ENCODE data around the gene RPUSD4. TPM values are rescaled to one million over a fixed set of nuclear protein-coding genes. Genes with fewer than 3 reads are reported as not detected.

Gene RPUSD4
- total RNA-seq, 1 donor: 36.2 TPM

GRCh38 chr11:126165757-126166156 is 45.7 kb downstream of the RPUSD4 start:
- DNase-seq (ENCODE audit: insufficient read length, low spot score, missing footprints): no peak
- Histone ChIP-seq H3K4me3 (ENCODE audit: insufficient read depth, low read length) (no peak overlapping the region), H3K79me2 (ENCODE audit: insufficient read depth, low read length) (no peaks in the 10 kb centered on the region), H3K27ac (ENCODE audit: low read depth, low read length) (no peak overlapping the region), H2AFZ (ENCODE audit: low read length) (no peak overlapping the region), H3K9me3 (ENCODE audit: low read depth, low read length) (no peaks in the 10 kb centered on the region), H3K4me1 (ENCODE audit: insufficient read depth, low read length) (peaks cover 13% of the 10 kb centered on the region), H3K36me3 (ENCODE audit: insufficient read depth, low read length) (no peaks in the 10 kb centered on the region), H4K20me1 (ENCODE audit: insufficient read depth, low read length) (no peaks in the 10 kb centered on the region), H3K4me2 (ENCODE audit: insufficient read depth, low read length) (no peak overlapping the region), H3K27me3 (ENCODE audit: insufficient read depth, low read length) (no peaks in the 10 kb centered on the region)
- TF ChIP-seq, protein P1, sequence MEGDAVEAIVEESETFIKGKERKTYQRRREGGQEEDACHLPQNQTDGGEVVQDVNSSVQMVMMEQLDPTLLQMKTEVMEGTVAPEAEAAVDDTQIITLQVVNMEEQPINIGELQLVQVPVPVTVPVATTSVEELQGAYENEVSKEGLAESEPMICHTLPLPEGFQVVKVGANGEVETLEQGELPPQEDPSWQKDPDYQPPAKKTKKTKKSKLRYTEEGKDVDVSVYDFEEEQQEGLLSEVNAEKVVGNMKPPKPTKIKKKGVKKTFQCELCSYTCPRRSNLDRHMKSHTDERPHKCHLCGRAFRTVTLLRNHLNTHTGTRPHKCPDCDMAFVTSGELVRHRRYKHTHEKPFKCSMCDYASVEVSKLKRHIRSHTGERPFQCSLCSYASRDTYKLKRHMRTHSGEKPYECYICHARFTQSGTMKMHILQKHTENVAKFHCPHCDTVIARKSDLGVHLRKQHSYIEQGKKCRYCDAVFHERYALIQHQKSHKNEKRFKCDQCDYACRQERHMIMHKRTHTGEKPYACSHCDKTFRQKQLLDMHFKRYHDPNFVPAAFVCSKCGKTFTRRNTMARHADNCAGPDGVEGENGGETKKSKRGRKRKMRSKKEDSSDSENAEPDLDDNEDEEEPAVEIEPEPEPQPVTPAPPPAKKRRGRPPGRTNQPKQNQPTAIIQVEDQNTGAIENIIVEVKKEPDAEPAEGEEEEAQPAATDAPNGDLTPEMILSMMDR (IDR thresholded peaks at IDR 0.05; ENCODE audit: extremely low read depth, low read depth, low read length): no peak

GRCh38 chr11:126165311-126165720 is 46.1 kb downstream of the RPUSD4 start:
- Histone ChIP-seq H3K4me1 (ENCODE audit: insufficient read depth, low read length) (peaks cover 13% of the 10 kb centered on the region), H3K27ac (ENCODE audit: low read depth, low read length) (no peak overlapping the region), H3K4me2 (ENCODE audit: insufficient read depth, low read length) (no peak overlapping the region), H3K4me3 (ENCODE audit: insufficient read depth, low read length) (no peak overlapping the region), H2AFZ (ENCODE audit: low read length) (no peak overlapping the region), H3K79me2 (ENCODE audit: insufficient read depth, low read length) (no peaks in the 10 kb centered on the region), H3K9me3 (ENCODE audit: low read depth, low read length) (no peaks in the 10 kb centered on the region), H4K20me1 (ENCODE audit: insufficient read depth, low read length) (no peaks in the 10 kb centered on the region), H3K36me3 (ENCODE audit: insufficient read depth, low read length) (no peaks in the 10 kb centered on the region), H3K27me3 (ENCODE audit: insufficient read depth, low read length) (no peaks in the 10 kb centered on the region)
- DNase-seq (ENCODE audit: insufficient read length, low spot score, missing footprints): no peak
- TF ChIP-seq, protein P1 (IDR thresholded peaks at IDR 0.05; ENCODE audit: extremely low read depth, low read depth, low read length): no peak

GRCh38 chr11:126164781-126165180 is 46.7 kb downstream of the RPUSD4 start:
- no peaks in the 10 kb centered on the region for H4K20me1 ChIP-seq (ENCODE audit: insufficient read depth, low read length)
- no peaks in the 10 kb centered on the region for H3K79me2 ChIP-seq (ENCODE audit: insufficient read depth, low read length)
- no peak overlapping the region for H2AFZ ChIP-seq (ENCODE audit: low read length)
- H3K4me3 ChIP-seq (ENCODE audit: insufficient read depth, low read length): no peak overlapping the region
- H3K27ac ChIP-seq (ENCODE audit: low read depth, low read length): no peak overlapping the region
- H3K36me3 ChIP-seq (ENCODE audit: insufficient read depth, low read length): no peaks in the 10 kb centered on the region
- TF ChIP-seq, protein P1 (IDR thresholded peaks at IDR 0.05; ENCODE audit: extremely low read depth, low read depth, low read length): no peak
- no peak overlapping the region for H3K4me2 ChIP-seq (ENCODE audit: insufficient read depth, low read length)
- H3K27me3 ChIP-seq (ENCODE audit: insufficient read depth, low read length): no peaks in the 10 kb centered on the region
- no peak for DNase-seq (ENCODE audit: insufficient read length, low spot score, missing footprints)
- H3K4me1 ChIP-seq (ENCODE audit: insufficient read depth, low read length): peaks cover 13% of the 10 kb centered on the region
- no peaks in the 10 kb centered on the region for H3K9me3 ChIP-seq (ENCODE audit: low read depth, low read length)

GRCh38 chr11:126163779-126164178 is 47.7 kb downstream of the RPUSD4 start:
- H3K4me2 ChIP-seq (ENCODE audit: insufficient read depth, low read length): no peak overlapping the region
- H3K4me1 ChIP-seq (ENCODE audit: insufficient read depth, low read length): peaks cover 13% of the 10 kb centered on the region
- H3K9me3 ChIP-seq (ENCODE audit: low read depth, low read length): no peaks in the 10 kb centered on the region
- H3K79me2 ChIP-seq (ENCODE audit: insufficient read depth, low read length): no peaks in the 10 kb centered on the region
- DNase-seq (ENCODE audit: insufficient read length, low spot score, missing footprints): no peak
- H3K4me3 ChIP-seq (ENCODE audit: insufficient read depth, low read length): no peak overlapping the region
- H2AFZ ChIP-seq (ENCODE audit: low read length): no peak overlapping the region
- TF ChIP-seq, protein P1 (IDR thresholded peaks at IDR 0.05; ENCODE audit: extremely low read depth, low read depth, low read length): no peak
- no peaks in the 10 kb centered on the region for H3K36me3 ChIP-seq (ENCODE audit: insufficient read depth, low read length)
- H3K27me3 ChIP-seq (ENCODE audit: insufficient read depth, low read length): no peaks in the 10 kb centered on the region
- H3K27ac ChIP-seq (ENCODE audit: low read depth, low read length): no peak overlapping the region
- no peaks in the 10 kb centered on the region for H4K20me1 ChIP-seq (ENCODE audit: insufficient read depth, low read length)
